GM12873 (cell line): ENCODE results near the gene KCNG2.

ENCODE experiments used
- CTCF ChIP-seq: IDR thresholded peaks from 2 replicates; pipeline ENCODE4 v1.5.1; 2012; ENCODE audit warnings: low read depth, mild to moderate bottlenecking, moderate library complexity, low read length, control low read depth; ENCODE audit not compliant: insufficient read depth; ENCODE audit errors: missing control alignments

The KCNG2 gene

DNA sequence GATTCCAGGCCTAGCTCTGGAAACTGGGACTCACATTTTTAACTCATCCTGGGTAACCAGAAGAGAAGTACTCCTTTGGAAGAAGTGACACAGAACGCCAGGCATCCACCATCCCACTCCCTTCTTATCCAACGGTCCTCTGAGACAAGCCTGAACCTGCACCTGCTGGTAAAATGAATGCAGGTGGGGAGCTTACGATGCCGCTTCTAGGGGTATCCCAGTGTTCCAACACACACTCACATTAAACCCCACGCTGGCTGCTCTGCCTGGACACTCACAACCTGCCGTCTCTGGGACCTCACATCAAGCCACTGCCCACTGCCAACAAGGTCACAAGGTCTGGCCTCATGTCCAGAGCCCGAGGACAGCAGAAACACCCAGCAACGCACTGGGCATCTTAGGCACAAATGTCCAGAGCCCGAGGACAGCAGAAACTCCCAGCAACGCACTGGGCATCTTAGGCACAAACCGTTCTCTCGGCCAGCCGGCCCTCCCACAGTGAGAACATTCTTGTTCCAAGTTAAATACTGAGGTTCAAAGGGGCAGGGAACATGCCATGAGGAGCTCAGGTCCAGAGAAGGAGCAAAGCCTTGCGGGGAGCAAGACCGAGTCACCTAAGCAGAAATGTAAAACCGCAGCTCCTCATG is 143.9 kb downstream of the KCNG2 start:
- TF ChIP-seq CTCF, result no peak

GRCh38 chr18:79942211-79942610 is 144.5 kb downstream of the KCNG2 start:
- no peak for TF ChIP-seq CTCF

GRCh38 chr18:79942786-79943607 is 145.3 kb downstream of the KCNG2 start:
- no peak for TF ChIP-seq CTCF

DNA sequence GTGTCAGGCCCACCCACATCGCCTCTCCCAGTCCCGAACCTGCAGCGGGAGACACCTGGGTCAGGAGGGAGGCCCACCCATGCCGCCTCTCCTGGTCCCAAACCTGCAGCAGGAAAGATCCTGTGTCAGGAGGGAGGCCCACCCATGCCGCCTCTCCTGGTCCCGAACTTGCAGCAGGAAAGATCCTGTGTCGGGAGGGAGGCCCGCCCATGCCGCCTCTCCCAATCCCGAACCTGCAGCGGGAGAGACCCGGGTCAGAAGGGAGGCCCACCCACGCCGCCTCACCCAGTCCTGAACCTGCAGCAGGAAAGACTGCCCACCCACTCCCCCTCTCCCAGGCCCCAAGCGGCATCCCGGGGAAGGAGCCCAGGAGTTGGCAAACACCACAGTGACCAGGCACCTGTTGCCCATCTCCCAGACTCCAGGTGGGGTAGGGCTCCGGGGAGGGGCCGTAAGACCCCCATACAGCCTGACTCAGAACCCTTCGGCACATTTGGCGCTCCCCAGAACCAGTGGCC is 145.9 kb downstream of the KCNG2 start:
- TF ChIP-seq CTCF, result no peak

DNA sequence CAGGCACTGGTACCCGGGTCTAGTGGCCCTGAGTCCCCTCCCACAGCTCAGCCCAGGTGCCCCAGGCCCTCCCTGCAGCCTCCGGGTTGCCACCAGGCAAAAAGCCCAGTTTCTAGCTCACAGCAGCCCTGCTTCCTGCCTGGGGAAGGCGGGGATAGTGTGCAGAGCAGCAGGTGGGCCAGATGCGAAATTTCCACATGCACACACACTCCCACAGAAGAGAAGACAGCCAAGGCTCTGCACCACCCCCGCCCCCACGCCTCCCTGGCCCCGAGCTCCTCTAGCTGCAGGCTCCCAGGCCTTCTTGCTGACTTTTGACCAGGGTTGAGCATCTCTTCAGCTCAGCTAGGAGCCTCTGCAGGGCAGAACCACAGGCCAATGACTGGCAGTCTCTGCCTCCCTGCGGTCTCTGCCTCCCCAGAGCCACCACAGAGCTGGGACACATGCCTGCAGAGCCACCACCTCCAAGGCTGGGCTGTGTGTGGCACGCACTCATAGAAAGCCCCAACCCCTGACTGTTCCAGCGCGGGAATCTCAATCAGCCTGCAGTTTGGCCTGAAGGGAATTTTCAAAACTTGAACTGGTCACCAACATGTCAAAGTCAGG is 146.5 kb downstream of the KCNG2 start:
- no peak for TF ChIP-seq CTCF

- no peak for TF ChIP-seq CTCF
Observed at GRCh38 chr18:79944746-79945117, 147.0 kb downstream of the KCNG2 start.
